ENCODE measurements around the gene PTPN14.

GRCh38 chr1:214590696-214591095 is 39.3 kb upstream of the PTPN14 start:
- TF ChIP-seq POLR2AphosphoS5 (IDR thresholded peaks at IDR 0.05) = no peak
- TF ChIP-seq, protein P1, sequence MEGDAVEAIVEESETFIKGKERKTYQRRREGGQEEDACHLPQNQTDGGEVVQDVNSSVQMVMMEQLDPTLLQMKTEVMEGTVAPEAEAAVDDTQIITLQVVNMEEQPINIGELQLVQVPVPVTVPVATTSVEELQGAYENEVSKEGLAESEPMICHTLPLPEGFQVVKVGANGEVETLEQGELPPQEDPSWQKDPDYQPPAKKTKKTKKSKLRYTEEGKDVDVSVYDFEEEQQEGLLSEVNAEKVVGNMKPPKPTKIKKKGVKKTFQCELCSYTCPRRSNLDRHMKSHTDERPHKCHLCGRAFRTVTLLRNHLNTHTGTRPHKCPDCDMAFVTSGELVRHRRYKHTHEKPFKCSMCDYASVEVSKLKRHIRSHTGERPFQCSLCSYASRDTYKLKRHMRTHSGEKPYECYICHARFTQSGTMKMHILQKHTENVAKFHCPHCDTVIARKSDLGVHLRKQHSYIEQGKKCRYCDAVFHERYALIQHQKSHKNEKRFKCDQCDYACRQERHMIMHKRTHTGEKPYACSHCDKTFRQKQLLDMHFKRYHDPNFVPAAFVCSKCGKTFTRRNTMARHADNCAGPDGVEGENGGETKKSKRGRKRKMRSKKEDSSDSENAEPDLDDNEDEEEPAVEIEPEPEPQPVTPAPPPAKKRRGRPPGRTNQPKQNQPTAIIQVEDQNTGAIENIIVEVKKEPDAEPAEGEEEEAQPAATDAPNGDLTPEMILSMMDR (IDR thresholded peaks at IDR 0.05) = no peak
- TF ChIP-seq POLR2A (IDR thresholded peaks at IDR 0.05) = no peak

All from transverse colon (tissue), 4 donors.